ENCODE measurements around the gene KLF9.
"Not testable (repeated sequence)": the region's sequence is repeated elsewhere in the genome, so short reads cannot be mapped to it uniquely, and the experiment has no call there.

The KLF9 gene

GRCh38 chr9:70405808-70406433 is 8.5 kb downstream of the KLF9 start:
- no peak for DNase-seq

- DNase-seq = no peak
These were observed 10.2 kb downstream of the KLF9 start for GRCh38 chr9:70404261-70404660.

GRCh38 chr9:70403618-70404025 is 10.8 kb downstream of the KLF9 start:
- no peak for DNase-seq

GRCh38 chr9:70403166-70403565 is 11.3 kb downstream of the KLF9 start:
- DNase-seq = no peak

GRCh38 chr9:70402213-70402612 is 12.2 kb downstream of the KLF9 start:
- no peak for DNase-seq

- DNase-seq = not testable (repeated sequence)
These were observed 13.2 kb downstream of the KLF9 start for GRCh38 chr9:70401241-70401640.

GRCh38 chr9:70400107-70400892 is 14.2 kb downstream of the KLF9 start:
- no peak for DNase-seq

GRCh38 chr9:70399141-70399540 is 15.3 kb downstream of the KLF9 start:
- DNase-seq = no peak

- DNase-seq = no peak
These were observed 16.3 kb downstream of the KLF9 start for GRCh38 chr9:70398145-70398556.

GRCh38 chr9:70395652-70396051 is 18.8 kb downstream of the KLF9 start:
- no peak for DNase-seq

- DNase-seq = no peak
These were observed 21.6 kb downstream of the KLF9 start for GRCh38 chr9:70392850-70393249.

- no peak for DNase-seq
These were observed 22.3 kb downstream of the KLF9 start for GRCh38 chr9:70392189-70392588.

GRCh38 chr9:70390933-70391341 is 23.5 kb downstream of the KLF9 start:
- no peak for DNase-seq

- no peak for DNase-seq
These were observed 24.7 kb downstream of the KLF9 start for GRCh38 chr9:70389621-70390266.

- DNase-seq = no peak
These were observed 25.3 kb downstream of the KLF9 start for GRCh38 chr9:70389188-70389587.

GRCh38 chr9:70387663-70388062 is 26.8 kb downstream of the KLF9 start:
- DNase-seq = no peak

GRCh38 chr9:70385426-70385825 is 29.0 kb downstream of the KLF9 start:
- DNase-seq = no peak

- DNase-seq = no peak
These were observed 31.5 kb downstream of the KLF9 start for GRCh38 chr9:70382709-70383605.

- no peak for DNase-seq
These were observed 32.3 kb downstream of the KLF9 start for GRCh38 chr9:70382046-70382708.

GRCh38 chr9:70374962-70375618 is 39.4 kb downstream of the KLF9 start:
- DNase-seq = no peak

GRCh38 chr9:70367305-70367930 is 47.0 kb downstream of the KLF9 start:
- DNase-seq = no peak
